Renal pelvis (tissue), 4 donors: ENCODE results near the gene RAP1GAP2. TPM values are rescaled to one million over a fixed set of nuclear protein-coding genes. Genes with fewer than 3 reads are reported as not detected.
A peak's percentile ranks its signal among the peaks of the same experiment; 100 is the strongest.
"Not testable (repeated sequence)": the region's sequence is repeated elsewhere in the genome, so short reads cannot be mapped to it uniquely, and the experiment has no call there.

Experiments
- DNase-seq: peaks from one replicate; pipeline ENCODE4 v3.0.0-alpha.2; 2013
- polyA plus RNA-seq, 3 donors: library from polyadenylated mRNA; unstranded; fragments of 120-200 nt; gene quantifications; one replicate each; pipeline ENCODE4 v1.2.1, GENCODE V29; 2013; ENCODE audit not compliant: insufficient read length in 3 of 3

Gene RAP1GAP2
- polyA plus RNA-seq, 3 donors = 26.3 to 33.3 (median 27.0) TPM

- no peak for DNase-seq
These were observed 241.0 kb downstream of the RAP1GAP2 start for GRCh38 chr17:3037259-3037658.

- DNase-seq = no peak
These were observed 242.7 kb downstream of the RAP1GAP2 start for GRCh38 chr17:3038941-3039340.

- DNase-seq = no peak
These were observed 243.5 kb downstream of the RAP1GAP2 start for GRCh38 chr17:3039736-3040135.

- no peak for DNase-seq
These were observed 244.6 kb downstream of the RAP1GAP2 start for GRCh38 chr17:3040882-3041281.

- DNase-seq = no peak
These were observed 247.6 kb downstream of the RAP1GAP2 start for GRCh38 chr17:3043737-3044365.

GRCh38 chr17:3046753-3047152 is 250.5 kb downstream of the RAP1GAP2 start:
- DNase-seq = no peak

- DNase-seq = peak; percentile 98
These were observed 252.7 kb downstream of the RAP1GAP2 start for GRCh38 chr17:3048727-3049471.

GRCh38 chr17:3049705-3050295 is 253.6 kb downstream of the RAP1GAP2 start:
- DNase-seq = no peak

- DNase-seq = not testable (repeated sequence)
These were observed 258.6 kb downstream of the RAP1GAP2 start for GRCh38 chr17:3054868-3055267.

- DNase-seq = not testable (repeated sequence)
These were observed 266.7 kb downstream of the RAP1GAP2 start for GRCh38 chr17:3062824-3063377.

GRCh38 chr17:3063507-3063906 is 267.3 kb downstream of the RAP1GAP2 start, which contains the start of gene OR1D5:
Gene OR1D5, minus strand, starts transcription at chr17:3063607. Its CDS starts 0 bp downstream, at chr17:3063607.
- not testable (repeated sequence) for DNase-seq

- DNase-seq = not testable (repeated sequence)
These were observed 269.0 kb downstream of the RAP1GAP2 start for GRCh38 chr17:3065192-3065591.

- not testable (repeated sequence) for DNase-seq
These were observed 277.6 kb downstream of the RAP1GAP2 start for GRCh38 chr17:3073850-3074249.

Other genes starting within 250 kb of the RAP1GAP2 start
- gene PAFAH1B1, start 202.8 kb upstream of the RAP1GAP2 start, polyA plus RNA-seq = 100 to 1,000 TPM; 117 to 163 (median 139) TPM
- 10 to 100 TPM; 53.5 to 74.8 (median 63.5) TPM for gene CLUH, start 84.7 kb upstream of the RAP1GAP2 start, polyA plus RNA-seq
- under 1 TPM; 0.14 to 0.43 (median 0.27) TPM for gene CCDC92B, start 46.8 kb upstream of the RAP1GAP2 start, polyA plus RNA-seq